Neural progenitor cell (in vitro differentiated cells): ENCODE results near the gene SYDE2.

ENCODE experiments used
- EZH2 ChIP-seq: fragments of 200-600 bp; sonication (generic); IDR thresholded peaks from 2 replicates; pipeline ENCODE4 v1.6.1; 2017; ENCODE audit warnings: antibody characterized with exemption, mild to moderate bottlenecking, moderate library complexity
- EZH2phosphoT487 ChIP-seq: fragments of 200-600 bp; sonication (generic); IDR thresholded peaks from 2 replicates; pipeline ENCODE4 v1.6.1; 2017; ENCODE audit warnings: antibody characterized with exemption
- TF ChIP-seq, protein P1 (sequence below): fragments of 200-600 bp; sonication (generic); IDR thresholded peaks from 2 replicates; pipeline ENCODE4 v1.5.1; 2017; ENCODE audit warnings: antibody characterized with exemption, mild to moderate bottlenecking

DNA sequence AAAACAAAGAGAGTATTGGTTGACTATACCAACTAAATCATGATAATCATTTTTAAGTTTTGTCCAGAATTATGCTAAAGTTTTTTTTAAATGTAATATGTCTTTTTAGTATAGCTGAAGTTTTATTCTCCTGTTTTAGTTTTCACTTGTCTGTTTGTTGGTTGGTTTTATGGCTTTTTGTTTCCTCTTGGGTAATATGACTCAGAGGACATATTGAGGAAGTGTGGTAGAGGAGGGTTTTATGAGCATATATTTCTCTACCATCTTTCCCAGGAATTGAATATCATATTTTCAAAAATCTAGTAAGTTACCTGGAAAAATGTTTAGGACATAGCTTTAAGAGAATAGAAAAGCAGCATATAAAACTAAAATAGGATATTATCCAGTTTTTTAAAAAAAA, 84.0 kb downstream of the SYDE2 start:
- TF ChIP-seq, protein P1, sequence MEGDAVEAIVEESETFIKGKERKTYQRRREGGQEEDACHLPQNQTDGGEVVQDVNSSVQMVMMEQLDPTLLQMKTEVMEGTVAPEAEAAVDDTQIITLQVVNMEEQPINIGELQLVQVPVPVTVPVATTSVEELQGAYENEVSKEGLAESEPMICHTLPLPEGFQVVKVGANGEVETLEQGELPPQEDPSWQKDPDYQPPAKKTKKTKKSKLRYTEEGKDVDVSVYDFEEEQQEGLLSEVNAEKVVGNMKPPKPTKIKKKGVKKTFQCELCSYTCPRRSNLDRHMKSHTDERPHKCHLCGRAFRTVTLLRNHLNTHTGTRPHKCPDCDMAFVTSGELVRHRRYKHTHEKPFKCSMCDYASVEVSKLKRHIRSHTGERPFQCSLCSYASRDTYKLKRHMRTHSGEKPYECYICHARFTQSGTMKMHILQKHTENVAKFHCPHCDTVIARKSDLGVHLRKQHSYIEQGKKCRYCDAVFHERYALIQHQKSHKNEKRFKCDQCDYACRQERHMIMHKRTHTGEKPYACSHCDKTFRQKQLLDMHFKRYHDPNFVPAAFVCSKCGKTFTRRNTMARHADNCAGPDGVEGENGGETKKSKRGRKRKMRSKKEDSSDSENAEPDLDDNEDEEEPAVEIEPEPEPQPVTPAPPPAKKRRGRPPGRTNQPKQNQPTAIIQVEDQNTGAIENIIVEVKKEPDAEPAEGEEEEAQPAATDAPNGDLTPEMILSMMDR: no peak
- TF ChIP-seq EZH2phosphoT487 (no peak), EZH2 (no peak)
